ENCODE data around the gene FCGR3B.
"Not testable (repeated sequence)": the region's sequence is repeated elsewhere in the genome, so short reads cannot be mapped to it uniquely, and the experiment has no call there.

DNA sequence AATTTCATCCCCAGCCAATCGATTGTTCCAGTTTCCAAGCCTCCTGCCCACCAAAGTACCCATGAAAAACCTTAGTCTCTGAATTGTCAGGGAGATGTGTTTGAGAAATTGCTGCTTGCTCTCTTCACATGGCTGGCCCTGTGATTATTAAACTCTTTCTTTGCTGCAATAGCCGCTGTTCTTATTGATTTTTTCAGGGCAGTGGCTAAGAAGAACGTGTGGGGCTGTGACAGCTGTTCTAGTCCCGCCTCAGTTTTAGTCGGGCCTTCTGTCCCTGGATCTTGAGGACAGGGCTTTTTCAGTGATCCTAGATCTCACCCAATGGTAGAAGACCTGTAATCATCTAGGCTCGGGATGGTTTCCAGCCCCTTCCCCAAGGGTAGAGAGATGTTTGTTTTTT, 23.0 kb upstream of the FCGR3B start:
- not testable (repeated sequence) for TF ChIP-seq POLR2A (IDR thresholded peaks at IDR 0.05; ENCODE audit: borderline replicate concordance, extremely low read depth, insufficient read depth, insufficient read length); POLR2AphosphoS5 (IDR thresholded peaks at IDR 0.05; ENCODE audit: low read depth, low read length); EGR1 (IDR thresholded peaks at IDR 0.05; ENCODE audit: low read depth); EZH2phosphoT487 (IDR thresholded peaks at IDR 0.05; ENCODE audit: borderline replicate concordance); EZH2 (IDR thresholded peaks at IDR 0.05); ZFX (IDR thresholded peaks at IDR 0.05); SRF (IDR thresholded peaks at IDR 0.05; ENCODE audit: low read depth)
- TF ChIP-seq, protein P1, sequence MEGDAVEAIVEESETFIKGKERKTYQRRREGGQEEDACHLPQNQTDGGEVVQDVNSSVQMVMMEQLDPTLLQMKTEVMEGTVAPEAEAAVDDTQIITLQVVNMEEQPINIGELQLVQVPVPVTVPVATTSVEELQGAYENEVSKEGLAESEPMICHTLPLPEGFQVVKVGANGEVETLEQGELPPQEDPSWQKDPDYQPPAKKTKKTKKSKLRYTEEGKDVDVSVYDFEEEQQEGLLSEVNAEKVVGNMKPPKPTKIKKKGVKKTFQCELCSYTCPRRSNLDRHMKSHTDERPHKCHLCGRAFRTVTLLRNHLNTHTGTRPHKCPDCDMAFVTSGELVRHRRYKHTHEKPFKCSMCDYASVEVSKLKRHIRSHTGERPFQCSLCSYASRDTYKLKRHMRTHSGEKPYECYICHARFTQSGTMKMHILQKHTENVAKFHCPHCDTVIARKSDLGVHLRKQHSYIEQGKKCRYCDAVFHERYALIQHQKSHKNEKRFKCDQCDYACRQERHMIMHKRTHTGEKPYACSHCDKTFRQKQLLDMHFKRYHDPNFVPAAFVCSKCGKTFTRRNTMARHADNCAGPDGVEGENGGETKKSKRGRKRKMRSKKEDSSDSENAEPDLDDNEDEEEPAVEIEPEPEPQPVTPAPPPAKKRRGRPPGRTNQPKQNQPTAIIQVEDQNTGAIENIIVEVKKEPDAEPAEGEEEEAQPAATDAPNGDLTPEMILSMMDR (IDR thresholded peaks at IDR 0.05 in 2 of 3, conservative IDR thresholded peaks at IDR 0.05 in 1 of 3; ENCODE audit: borderline replicate concordance in 1 of 3, insufficient read depth in 1 of 3, low read depth in 2 of 3, low read length in 2 of 3): not testable (repeated sequence)
- TF ChIP-seq, protein P2, sequence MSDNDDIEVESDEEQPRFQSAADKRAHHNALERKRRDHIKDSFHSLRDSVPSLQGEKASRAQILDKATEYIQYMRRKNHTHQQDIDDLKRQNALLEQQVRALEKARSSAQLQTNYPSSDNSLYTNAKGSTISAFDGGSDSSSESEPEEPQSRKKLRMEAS (IDR thresholded peaks at IDR 0.05): not testable (repeated sequence)
